HG03159 (cell line): ENCODE measurements around the gene FAXC.
"Not testable (repeated sequence)": the region's sequence is repeated elsewhere in the genome, so short reads cannot be mapped to it uniquely, and the experiment has no call there.

ENCODE experiments used
- ATAC-seq: cut with Tn5 transposase; IDR thresholded peaks from one replicate; pipeline ENCODE4 v1.9.1; 2021; ENCODE audit warnings: mild to moderate bottlenecking, moderate library complexity; ENCODE audit not compliant: unreplicated experiment

Gene FAXC

GRCh38 chr6:99288668-99289067 is 60.8 kb downstream of the FAXC start:
- ATAC-seq = no peak

- ATAC-seq = no peak
Observed at GRCh38 chr6:99287523-99287922, 62.0 kb downstream of the FAXC start.

GRCh38 chr6:99285881-99286280 is 63.6 kb downstream of the FAXC start:
- ATAC-seq = no peak

GRCh38 chr6:99282479-99283062 is 66.9 kb downstream of the FAXC start:
- no peak for ATAC-seq

- no peak for ATAC-seq
Observed at GRCh38 chr6:99276747-99277146, 72.7 kb downstream of the FAXC start.

- no peak for ATAC-seq
Observed at GRCh38 chr6:99270826-99271225, 78.6 kb downstream of the FAXC start.

- ATAC-seq = no peak
Observed at GRCh38 chr6:99270030-99270429, 79.4 kb downstream of the FAXC start.

- no peak for ATAC-seq
Observed at GRCh38 chr6:99269207-99269606, 80.3 kb downstream of the FAXC start.

- ATAC-seq = not testable (repeated sequence)
Observed at GRCh38 chr6:99266996-99267395, 82.5 kb downstream of the FAXC start.

- ATAC-seq = not testable (repeated sequence)
Observed at GRCh38 chr6:99265447-99265846, 84.0 kb downstream of the FAXC start.

GRCh38 chr6:99254616-99255550 is 94.6 kb downstream of the FAXC start:
- no peak for ATAC-seq

GRCh38 chr6:99253271-99253670 is 96.2 kb downstream of the FAXC start:
- no peak for ATAC-seq

- no peak for ATAC-seq
Observed at GRCh38 chr6:99252421-99252820, 97.1 kb downstream of the FAXC start.

- no peak for ATAC-seq
Observed at GRCh38 chr6:99250476-99250875, 99.0 kb downstream of the FAXC start.

- ATAC-seq = no peak
Observed at GRCh38 chr6:99246602-99247001, 102.9 kb downstream of the FAXC start.

GRCh38 chr6:99241905-99242534 is 107.5 kb downstream of the FAXC start:
- no peak for ATAC-seq

- no peak for ATAC-seq
Observed at GRCh38 chr6:99236010-99236409, 113.5 kb downstream of the FAXC start.

GRCh38 chr6:99233219-99233618 is 116.3 kb downstream of the FAXC start:
- ATAC-seq = no peak

- ATAC-seq = no peak
Observed at GRCh38 chr6:99232056-99232455, 117.4 kb downstream of the FAXC start.

GRCh38 chr6:99225172-99225571 is 124.3 kb downstream of the FAXC start:
- no peak for ATAC-seq
